HG03520 (cell line): ENCODE results near the gene MRPS34.

Experiments used
- ATAC-seq: cut with Tn5 transposase; IDR thresholded peaks from one replicate; pipeline ENCODE4 v1.9.1; 2021; ENCODE audit warnings: mild to moderate bottlenecking, moderate library complexity; ENCODE audit not compliant: unreplicated experiment

MRPS34 gene

DNA sequence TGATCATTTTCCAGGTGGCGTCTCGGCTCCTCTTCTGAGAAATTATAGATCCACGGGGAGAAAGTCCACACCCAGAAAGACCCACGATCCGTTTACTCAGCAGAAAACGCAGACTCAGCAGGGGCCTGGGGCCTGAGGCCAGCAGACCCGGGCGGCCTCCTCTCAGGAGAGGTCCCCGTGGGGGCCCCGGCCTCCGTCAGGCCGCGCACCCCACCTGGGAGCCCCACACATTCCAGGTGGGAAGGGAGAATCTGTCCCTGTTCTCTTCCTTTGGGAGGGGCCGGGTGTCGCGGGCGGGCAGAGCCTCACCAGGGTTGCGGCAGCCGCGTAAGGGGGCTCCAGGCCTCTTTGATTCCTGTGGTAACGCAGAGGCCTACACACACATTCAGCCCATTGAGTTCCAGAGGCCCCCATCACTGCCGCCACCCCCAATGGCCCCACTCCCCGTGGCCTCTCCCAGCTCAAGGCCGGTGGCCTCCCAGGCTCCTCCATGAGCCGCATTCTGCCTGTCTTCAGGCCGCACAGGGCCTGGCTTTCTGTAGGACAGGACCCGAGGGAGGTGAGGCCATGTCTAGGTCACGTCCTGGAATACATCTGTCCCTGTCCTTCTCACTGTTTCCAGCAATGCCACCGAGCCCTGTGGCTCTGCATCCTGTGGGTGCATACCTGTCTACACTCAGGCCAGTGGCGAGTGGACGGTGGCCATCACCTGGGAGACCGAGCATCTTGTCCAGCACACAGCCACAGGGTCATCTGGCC is 22.2 kb upstream of the MRPS34 start:
- no peak for ATAC-seq

DNA sequence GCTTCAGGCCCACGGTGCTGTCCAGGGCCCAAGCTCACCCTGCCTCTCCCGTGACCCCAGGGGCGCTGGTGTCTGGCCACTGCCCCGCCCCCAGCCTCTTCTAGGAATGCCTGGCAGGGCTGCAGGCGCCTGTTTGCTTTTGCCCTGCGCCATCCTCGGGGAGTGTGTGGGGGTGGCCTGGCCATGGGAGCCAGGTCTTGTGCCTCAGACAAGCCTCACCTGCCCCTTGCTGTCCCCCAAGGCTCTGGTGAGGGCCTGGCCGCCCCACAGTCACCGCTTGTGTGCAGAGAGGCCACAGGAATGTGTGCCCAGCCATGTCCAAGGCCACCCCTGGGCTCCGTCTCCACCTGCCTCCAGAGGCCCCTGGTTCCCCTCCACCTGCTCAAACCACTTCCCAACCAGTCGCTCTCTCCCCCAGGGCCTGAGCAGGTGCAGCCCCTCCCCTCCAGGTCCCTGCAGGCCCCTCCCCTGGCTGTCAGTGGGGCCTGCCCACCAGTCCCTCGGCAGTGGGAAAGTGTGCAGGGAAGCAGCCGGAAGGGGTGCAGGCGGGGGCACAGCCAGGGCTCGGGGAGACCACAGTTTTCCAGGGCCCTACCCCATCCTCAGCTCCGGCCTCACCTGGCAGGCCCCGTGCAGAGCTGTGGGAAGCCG is 21.4 kb upstream of the MRPS34 start:
- no peak for ATAC-seq

- ATAC-seq: no peak
Measured at GRCh38 chr16:1793578-1794220, 20.8 kb upstream of the MRPS34 start, which contains the start of gene IGFALS. TSS of gene IGFALS (minus strand) at chr16:1793705. CDS start at chr16:1793652, 53 bp downstream.

DNA sequence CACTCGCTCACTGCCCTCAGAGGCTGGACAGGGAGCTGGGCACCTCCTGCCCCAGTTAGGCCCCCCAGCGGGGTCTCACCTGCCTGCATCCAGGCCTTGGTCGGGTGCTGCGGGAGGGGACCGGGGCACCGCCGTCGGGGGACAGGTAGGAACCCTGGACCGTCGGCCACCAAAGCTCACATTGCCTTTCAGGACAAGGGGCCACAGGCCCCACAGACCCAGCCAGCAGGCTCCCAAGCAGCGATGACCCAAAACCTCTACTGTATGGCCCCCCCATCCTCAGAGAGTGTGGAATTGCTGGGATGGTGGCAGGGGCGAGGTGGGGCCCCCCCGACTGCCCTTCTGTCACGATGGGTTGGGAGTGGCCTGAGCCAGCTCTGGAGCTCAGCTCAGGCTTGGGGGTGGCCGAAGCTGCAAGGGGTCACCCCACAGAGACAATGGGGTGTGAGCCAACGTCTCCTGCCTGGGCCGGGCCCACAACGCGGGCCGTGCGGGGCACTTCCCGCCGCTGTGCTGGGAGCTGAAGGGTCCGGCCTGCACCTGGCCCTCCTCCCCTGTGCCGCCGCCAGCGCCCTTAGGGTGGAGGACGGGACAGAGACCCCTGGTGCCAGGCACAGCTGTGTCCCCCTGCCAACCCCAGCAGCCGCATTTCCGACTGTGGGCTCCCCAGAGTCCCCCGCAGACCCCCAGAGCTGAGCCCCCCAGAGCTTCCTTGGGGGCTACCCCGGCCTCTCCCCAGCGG is 20.1 kb upstream of the MRPS34 start:
- ATAC-seq: no peak

DNA sequence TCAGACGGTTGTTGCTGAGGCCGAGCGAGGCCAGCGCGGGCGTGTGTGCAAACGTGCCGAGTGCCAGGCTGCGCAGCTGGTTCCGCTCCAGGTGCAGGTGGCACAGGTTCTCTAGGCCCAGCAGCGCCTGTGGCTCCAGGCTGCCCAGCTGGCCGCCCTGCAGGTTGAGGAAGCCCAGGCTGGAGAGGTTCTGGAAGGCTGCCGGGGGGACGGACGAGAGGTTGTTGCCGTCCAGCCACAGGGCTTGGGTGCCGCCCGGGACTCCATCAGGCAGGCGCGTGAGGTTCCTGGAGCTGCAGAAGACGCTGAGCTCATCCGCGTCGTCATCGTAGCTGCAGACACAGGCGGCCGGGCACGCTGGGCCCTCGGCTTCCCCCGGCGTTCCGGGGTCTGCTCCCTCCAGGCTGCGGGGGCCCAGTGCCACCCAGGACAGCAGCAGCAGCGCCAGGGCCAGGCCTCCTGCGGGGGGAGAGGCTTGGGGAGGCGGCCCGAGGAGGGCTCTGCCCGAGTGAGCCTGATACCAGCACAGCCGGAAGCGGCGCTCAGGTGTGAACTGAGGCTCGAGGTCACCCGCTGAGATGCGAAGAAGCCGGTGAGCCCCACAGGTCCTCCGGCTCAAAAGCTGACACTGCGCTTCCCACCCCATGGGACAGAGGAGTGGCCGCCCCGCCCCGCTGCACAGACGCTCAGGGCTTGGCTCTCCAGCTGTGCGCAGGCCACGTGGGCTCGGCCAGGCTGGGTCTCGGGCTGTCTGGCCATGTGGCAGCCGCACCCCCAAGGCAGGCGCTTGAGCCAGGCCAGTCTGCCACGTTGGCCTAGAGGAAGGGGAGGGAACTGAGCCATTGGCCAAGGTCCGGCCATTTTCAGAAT is 19.2 kb upstream of the MRPS34 start:
- no peak for ATAC-seq

DNA sequence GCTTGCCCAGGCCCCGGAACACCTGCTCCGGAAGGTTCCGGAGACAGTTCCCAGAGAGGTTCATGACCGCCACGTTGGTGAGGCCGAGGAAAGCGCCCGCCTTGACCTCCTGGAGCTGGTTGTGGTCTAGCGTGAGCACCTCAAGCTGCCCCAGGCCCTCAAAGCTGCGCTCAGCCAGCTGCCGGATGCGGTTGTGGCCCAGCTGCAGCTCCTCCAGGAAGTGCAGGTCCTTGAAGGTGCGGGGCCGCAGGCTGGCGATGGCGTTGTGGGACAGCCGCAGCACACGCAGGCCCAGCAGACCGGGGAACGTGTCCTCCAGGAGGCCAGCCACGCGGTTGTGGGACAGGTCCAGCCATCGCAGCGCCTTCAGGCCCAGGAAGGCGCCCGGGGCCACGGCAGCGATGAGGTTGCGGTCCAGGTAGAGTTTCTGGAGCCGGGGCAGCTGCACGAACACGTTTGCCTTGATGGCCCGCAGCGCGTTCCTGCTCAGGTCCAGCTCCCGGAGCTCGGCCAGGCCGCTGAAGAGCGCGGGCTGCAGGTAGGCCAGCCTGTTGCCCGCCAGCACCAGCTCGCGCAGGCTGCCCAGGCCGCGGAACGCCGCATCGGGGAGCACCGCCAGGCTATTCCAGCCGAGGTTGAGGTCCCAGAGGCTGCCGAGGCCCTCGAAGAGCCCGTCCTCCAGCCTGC is 18.5 kb upstream of the MRPS34 start:
- ATAC-seq: no peak

GRCh38 chr16:1790611-1791255 is 17.8 kb upstream of the MRPS34 start:
- no peak for ATAC-seq

- ATAC-seq: no peak
Measured at GRCh38 chr16:1790261-1790610, 17.3 kb upstream of the MRPS34 start.

DNA sequence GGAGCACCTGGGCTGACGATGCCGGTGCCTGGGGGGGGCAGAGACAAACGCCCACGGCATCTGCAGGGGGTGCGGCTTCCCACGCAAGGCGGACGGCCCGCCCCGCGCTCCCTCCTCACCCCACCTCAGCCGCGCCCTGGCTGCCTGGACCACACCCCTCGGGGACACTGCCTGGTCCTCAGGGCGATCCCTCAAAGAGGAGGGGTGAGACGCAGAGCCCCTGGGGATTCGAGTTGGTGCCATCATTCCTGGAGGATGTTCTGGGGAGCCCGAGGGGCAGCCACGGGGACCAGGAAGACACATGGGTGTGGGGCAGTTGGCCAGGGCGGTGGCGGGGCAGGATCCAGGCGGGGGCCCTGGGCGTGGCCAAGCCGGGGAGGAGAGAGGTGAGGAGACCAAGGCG is 16.7 kb upstream of the MRPS34 start:
- no peak for ATAC-seq

DNA sequence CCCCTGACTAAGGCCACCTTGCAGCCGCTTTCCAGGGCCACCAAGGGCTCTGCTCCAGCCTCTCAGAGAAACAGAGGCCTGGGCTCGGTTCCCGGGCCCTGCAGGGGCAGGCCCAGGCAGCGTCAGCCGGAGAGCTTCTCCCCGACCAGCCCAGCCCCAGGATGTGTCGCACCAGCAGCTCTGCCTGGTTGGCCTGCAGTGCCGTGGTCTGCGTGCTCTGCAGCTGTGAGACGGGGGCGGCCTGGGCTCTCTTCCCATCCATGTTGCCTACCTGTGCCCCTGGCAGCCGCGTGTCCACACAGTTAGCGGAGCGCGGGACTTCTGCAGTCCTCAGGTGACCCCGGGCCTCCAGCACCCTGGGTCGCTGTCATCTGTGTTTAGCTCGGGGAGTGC is 15.8 kb upstream of the MRPS34 start:
- no peak for ATAC-seq

DNA sequence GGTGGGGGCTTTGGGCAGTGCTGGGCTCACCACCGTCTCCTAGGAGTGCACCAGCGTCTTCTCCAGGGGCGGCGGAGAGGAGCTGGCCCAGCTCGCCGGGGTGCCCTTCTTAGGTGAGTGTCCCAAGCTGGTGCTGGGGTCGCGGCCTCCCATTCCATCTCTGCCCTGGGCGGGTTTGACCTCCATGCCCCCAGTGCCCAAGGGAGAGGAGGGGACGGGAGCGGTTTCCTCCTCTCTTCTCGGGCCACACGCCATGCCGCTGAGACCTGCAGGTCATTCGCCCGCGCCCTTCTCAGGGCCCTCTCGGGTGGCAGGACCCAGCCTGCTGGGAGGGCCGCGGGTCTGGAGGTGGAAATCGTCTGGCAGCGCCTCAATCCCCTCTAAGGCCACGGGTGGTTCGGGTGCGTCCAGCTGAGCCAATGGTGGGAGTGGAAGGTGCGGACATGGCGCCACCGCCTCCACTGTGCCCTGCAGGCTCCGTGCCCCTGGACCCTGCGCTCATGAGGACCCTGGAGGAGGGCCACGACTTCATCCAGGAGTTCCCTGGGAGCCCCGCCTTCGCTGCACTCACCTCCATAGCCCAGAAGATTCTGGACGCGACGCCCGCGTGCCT is 15.3 kb upstream of the MRPS34 start:
- no peak for ATAC-seq

DNA sequence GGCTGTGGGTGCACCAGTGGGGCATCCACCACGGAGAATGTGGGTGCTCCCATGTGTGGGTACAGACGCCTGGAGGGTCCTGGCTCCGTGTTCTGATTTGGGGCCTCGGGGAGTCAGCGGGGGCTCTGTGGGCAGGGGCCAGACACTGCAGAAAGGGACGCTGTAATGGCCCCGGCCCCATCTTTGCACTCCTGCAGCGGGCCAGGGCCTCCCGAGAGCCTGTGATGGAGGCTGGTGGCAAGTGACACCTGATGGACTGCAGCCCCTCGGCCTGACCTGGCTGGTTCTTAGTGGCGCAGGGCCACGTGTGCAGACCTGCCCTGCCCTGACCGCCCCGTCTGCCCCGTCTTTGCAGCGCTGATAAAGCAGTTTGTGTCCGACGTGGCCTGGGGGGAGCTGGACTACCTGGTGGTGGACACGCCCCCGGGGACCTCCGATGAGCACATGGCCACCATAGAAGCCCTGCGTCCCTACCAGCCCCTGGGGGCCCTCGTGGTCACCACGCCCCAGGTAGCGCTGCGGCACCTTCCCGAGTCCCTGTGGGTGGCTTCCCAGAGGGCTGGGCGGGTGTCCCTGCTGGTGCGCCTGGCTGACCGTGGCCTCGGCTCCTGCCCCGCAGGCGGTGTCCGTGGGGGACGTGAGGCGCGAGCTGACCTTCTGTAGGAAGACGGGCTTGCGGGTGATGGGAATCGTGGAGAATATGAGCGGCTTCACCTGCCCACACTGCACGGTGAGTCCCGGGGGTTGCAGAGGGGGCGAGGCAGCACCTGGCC is 14.6 kb upstream of the MRPS34 start:
- no peak for ATAC-seq

- no peak for ATAC-seq
Measured at GRCh38 chr16:1787056-1787321, 14.1 kb upstream of the MRPS34 start.

DNA sequence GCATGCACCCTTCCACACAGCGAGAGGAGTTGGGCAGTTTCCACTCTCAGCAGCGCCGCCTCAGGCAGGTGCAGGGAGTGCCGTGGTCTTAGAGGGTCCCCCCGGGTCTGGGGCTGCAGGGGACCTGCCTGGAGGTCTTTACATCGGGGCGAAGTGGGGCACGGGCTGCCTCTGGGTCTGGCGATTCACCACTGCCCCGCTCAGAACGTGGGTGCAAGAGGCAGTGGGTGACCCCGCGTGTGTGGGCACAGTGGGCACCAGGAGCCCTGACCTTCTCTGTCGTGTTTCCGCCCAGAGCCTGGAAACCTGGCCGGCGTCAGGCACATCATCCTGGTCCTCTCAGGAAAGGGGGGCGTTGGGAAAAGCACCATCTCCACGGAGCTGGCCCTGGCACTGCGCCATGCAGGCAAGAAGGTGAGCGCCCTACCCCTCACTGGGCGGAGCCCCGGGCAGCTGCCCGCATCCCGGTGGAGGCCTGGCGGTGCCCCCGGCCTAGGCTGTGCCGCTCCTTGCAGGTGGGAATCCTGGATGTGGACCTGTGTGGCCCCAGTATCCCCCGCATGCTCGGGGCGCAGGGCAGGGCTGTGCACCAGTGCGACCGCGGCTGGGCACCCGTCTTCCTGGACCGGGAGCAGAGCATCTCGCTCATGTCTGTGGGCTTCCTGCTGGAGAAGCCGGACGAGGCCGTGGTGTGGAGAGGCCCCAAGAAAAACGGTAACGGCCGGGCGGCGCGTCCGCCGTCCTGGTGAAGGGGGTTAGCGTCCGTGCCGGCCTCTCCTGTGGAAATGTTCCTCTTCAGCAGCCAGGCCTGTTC is 13.5 kb upstream of the MRPS34 start:
- ATAC-seq: no peak

DNA sequence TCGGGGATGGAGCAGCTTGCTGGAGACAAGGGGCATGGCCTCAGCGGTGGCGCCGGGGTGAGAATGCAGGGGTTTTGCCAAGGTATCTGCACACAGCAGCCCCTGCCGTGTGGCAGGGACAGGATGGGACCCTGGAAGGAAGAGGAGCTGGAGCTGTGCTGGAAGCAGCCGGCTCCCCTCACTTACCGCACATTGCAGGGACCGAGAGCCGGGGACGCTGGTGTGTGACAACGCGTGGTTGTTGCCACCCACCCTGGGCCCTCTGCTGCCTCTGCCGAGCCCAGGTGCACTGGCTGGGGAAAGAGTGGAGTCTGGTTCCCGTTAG is 12.9 kb upstream of the MRPS34 start:
- ATAC-seq: no peak

GRCh38 chr16:1784977-1785845 is 12.3 kb upstream of the MRPS34 start:
- no peak for ATAC-seq
